Endodermal cell (in vitro differentiated cells): ENCODE data around the gene EXD3. TPM values are rescaled to one million over a fixed set of nuclear protein-coding genes. Genes with fewer than 3 reads are reported as not detected.

Source experiments
- DNase-seq: peaks from one replicate; pipeline ENCODE4 v3.0.0-alpha.2; 2017
- H3K27ac ChIP-seq: 2 replicates; pipeline ENCODE4 v1.5.1; 2013; ENCODE audit warnings: mild to moderate bottlenecking, low read depth, low read length, moderate library complexity
- H3K27me3 ChIP-seq: 2 replicates; pipeline ENCODE4 v1.6.1; 2013; ENCODE audit warnings: mild to moderate bottlenecking, low read length, moderate library complexity; ENCODE audit not compliant: insufficient read depth, control insufficient read depth, poor library complexity, severe bottlenecking
- H3K36me3 ChIP-seq: 2 replicates; pipeline ENCODE4 v1.7.0; 2013; ENCODE audit warnings: mild to moderate bottlenecking, low read length, moderate library complexity; ENCODE audit not compliant: control insufficient read depth, insufficient read depth
- H3K4me1 ChIP-seq: one replicate; pipeline ENCODE4 v1.7.0; 2013; ENCODE audit warnings: low read length; ENCODE audit not compliant: control insufficient read depth, insufficient read depth
- H3K4me3 ChIP-seq: 2 replicates; pipeline ENCODE4 v1.5.1; 2013; ENCODE audit warnings: mild to moderate bottlenecking, low read length, moderate library complexity
- H3K9ac ChIP-seq: 2 replicates; pipeline ENCODE4 v1.6.1; 2013; ENCODE audit warnings: mild to moderate bottlenecking, low read length, moderate library complexity; ENCODE audit not compliant: poor library complexity, severe bottlenecking; ENCODE audit errors: extremely low read depth
- H3K9me3 ChIP-seq: 2 replicates; pipeline ENCODE4 v1.6.1; 2013; ENCODE audit warnings: mild to moderate bottlenecking, low read length, moderate library complexity; ENCODE audit not compliant: control insufficient read depth
- H3K27ac Mint-ChIP-seq: 2 replicates; pipeline ENCODE4 v1.8.0; 2020; ENCODE audit warnings: mixed read lengths
- H3K27me3 Mint-ChIP-seq: 2 replicates; pipeline ENCODE4 v1.8.0; 2021; ENCODE audit warnings: mild to moderate bottlenecking, mixed read lengths; ENCODE audit not compliant: insufficient read depth
- H3K36me3 Mint-ChIP-seq: 2 replicates; pipeline ENCODE4 v1.8.0; 2020; ENCODE audit warnings: low read depth, mixed read lengths
- H3K4me1 Mint-ChIP-seq: 2 replicates; pipeline ENCODE4 v1.8.0; 2020; ENCODE audit warnings: mixed read lengths
- H3K4me3 Mint-ChIP-seq: 2 replicates; pipeline ENCODE4 v1.8.0; 2020; ENCODE audit warnings: mild to moderate bottlenecking, moderate library complexity, mixed read lengths
- H3K9me3 Mint-ChIP-seq: 2 replicates; pipeline ENCODE4 v1.8.0; 2020; ENCODE audit warnings: mild to moderate bottlenecking, mixed read lengths
- WGBS, 2 experiments: methylation state at CpG; one replicate each; pipeline versions ENCODE4 v1.1.5 to v1.1.7; 2013; ENCODE audit warnings: missing lambda C conversion rate in 2 of 2, mixed read lengths in 1 of 2; ENCODE audit not compliant: insufficient coverage in 1 of 2, insufficient read length in 1 of 2; 5-methylcytosine and 5-hydroxymethylcytosine counted together
- total RNA-seq, 2 donors: library from RNA; stranded (reverse); fragmentation: NEBNext Ultra II Directional in 1 of 2; extraction: Animal tissue kit (Norgen Biotek cat#: 25700) in 1 of 2; gene quantifications; 2 replicates in 1 of 2; 3 replicates in 1 of 2; pipeline ENCODE4 v1.2.1, GENCODE V29; 2021
- TF ChIP-seq, protein P1 (sequence below): fragments of 200-600 bp; sonication (generic); conservative IDR thresholded peaks from 2 replicates; pipeline ENCODE4 v1.5.0; 2021; ENCODE audit warnings: antibody characterized with exemption, mild to moderate bottlenecking

The EXD3 gene
- total RNA-seq, 2 donors from 2014 or later, result 15.5 to 31.0 TPM

- Mint-ChIP-seq H3K36me3 (no peaks in the 10 kb centered on the region), H3K27me3 (peaks cover 14% of the 10 kb centered on the region), H3K27ac (no peak overlapping the region), H3K9me3 (no peaks in the 10 kb centered on the region), H3K4me3 (no peak overlapping the region), H3K4me1 (no peaks in the 10 kb centered on the region)
- no peaks in the 10 kb centered on the region for H3K9me3 ChIP-seq
- 76 to 89% methylated on average over 28 to 52 of the region's 52 CpGs for WGBS, 2 experiments
- peak; percentile 54 for DNase-seq
- no peaks in the 10 kb centered on the region for H3K4me1 ChIP-seq
- no peak overlapping the region for H3K4me3 ChIP-seq
- H3K36me3 ChIP-seq, result no peaks in the 10 kb centered on the region
- H3K27me3 ChIP-seq, result no peaks in the 10 kb centered on the region
- TF ChIP-seq, protein P1, sequence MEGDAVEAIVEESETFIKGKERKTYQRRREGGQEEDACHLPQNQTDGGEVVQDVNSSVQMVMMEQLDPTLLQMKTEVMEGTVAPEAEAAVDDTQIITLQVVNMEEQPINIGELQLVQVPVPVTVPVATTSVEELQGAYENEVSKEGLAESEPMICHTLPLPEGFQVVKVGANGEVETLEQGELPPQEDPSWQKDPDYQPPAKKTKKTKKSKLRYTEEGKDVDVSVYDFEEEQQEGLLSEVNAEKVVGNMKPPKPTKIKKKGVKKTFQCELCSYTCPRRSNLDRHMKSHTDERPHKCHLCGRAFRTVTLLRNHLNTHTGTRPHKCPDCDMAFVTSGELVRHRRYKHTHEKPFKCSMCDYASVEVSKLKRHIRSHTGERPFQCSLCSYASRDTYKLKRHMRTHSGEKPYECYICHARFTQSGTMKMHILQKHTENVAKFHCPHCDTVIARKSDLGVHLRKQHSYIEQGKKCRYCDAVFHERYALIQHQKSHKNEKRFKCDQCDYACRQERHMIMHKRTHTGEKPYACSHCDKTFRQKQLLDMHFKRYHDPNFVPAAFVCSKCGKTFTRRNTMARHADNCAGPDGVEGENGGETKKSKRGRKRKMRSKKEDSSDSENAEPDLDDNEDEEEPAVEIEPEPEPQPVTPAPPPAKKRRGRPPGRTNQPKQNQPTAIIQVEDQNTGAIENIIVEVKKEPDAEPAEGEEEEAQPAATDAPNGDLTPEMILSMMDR, result no peak
- H3K27ac ChIP-seq, result peak overlapping the region; percentile 99
- no peak overlapping the region for H3K9ac ChIP-seq
Observed at GRCh38 chr9:137370865-137371520, 52.0 kb downstream of the EXD3 start.

- no peaks in the 10 kb centered on the region for H3K27me3 ChIP-seq
- no peaks in the 10 kb centered on the region for H3K4me1 Mint-ChIP-seq
- DNase-seq, result peak; percentile 32
- WGBS, 2 experiments, result 88 to 89% methylated on average over 10 to 20 of the region's 20 CpGs
- H3K9me3 ChIP-seq, result peaks cover 5% of the 10 kb centered on the region
- no peaks in the 10 kb centered on the region for H3K9me3 Mint-ChIP-seq
- no peak overlapping the region for H3K4me3 Mint-ChIP-seq
- peak overlapping the region; percentile 99 for H3K27ac ChIP-seq
- no peak overlapping the region for H3K27ac Mint-ChIP-seq
- no peaks in the 10 kb centered on the region for H3K36me3 ChIP-seq
- H3K9ac ChIP-seq, result no peak overlapping the region
- TF ChIP-seq, protein P1, result no peak
- H3K4me1 ChIP-seq, result no peaks in the 10 kb centered on the region
- no peak overlapping the region for H3K4me3 ChIP-seq
- H3K36me3 Mint-ChIP-seq, result peaks cover 3% of the 10 kb centered on the region
- peaks cover 5% of the 10 kb centered on the region for H3K27me3 Mint-ChIP-seq
Observed at GRCh38 chr9:137369911-137370764, 52.8 kb downstream of the EXD3 start.

GRCh38 chr9:137369061-137369787 lies 53.7 kb downstream of the EXD3 start:
- Mint-ChIP-seq H3K27ac (no peak overlapping the region), H3K4me1 (no peaks in the 10 kb centered on the region), H3K9me3 (no peaks in the 10 kb centered on the region), H3K4me3 (no peak overlapping the region), H3K36me3 (peaks cover 3% of the 10 kb centered on the region), H3K27me3 (no peaks in the 10 kb centered on the region)
- 93 to 94% methylated on average over 15 to 36 of the region's 36 CpGs for WGBS, 2 experiments
- H3K9ac ChIP-seq, result no peak overlapping the region
- peak overlapping the region; percentile 99 for H3K27ac ChIP-seq
- H3K36me3 ChIP-seq, result no peaks in the 10 kb centered on the region
- peaks cover 5% of the 10 kb centered on the region for H3K9me3 ChIP-seq
- no peaks in the 10 kb centered on the region for H3K4me1 ChIP-seq
- peak; percentile 47 for DNase-seq
- H3K4me3 ChIP-seq, result no peak overlapping the region
- H3K27me3 ChIP-seq, result no peaks in the 10 kb centered on the region
- TF ChIP-seq, protein P1, result no peak
